SK-N-SH treated with all-trans-retinoic acid at 6 μM for 48 hours (cell line): ENCODE results near the gene DYRK1B.

Source experiments
- ARNTL ChIP-seq: fragments of 450-650 bp; formaldehyde crosslinking; IDR thresholded peaks from 2 replicates; pipeline ENCODE4 v1.5.0; 2020; ENCODE audit warnings: low read depth, mild to moderate bottlenecking, moderate library complexity, borderline replicate concordance
- CREB5 ChIP-seq: fragments of 250-450 bp; sonication (Bioruptor Pico); IDR thresholded peaks from 2 replicates; pipeline ENCODE4 v1.5.1; 2020; ENCODE audit warnings: low read depth, mild to moderate bottlenecking, moderate library complexity
- CSDC2 ChIP-seq: fragments of 250-450 bp; sonication (Bioruptor Pico); IDR thresholded peaks from 2 replicates; pipeline ENCODE4 v1.5.0; 2020; ENCODE audit warnings: mild to moderate bottlenecking, moderate library complexity
- ESRRG ChIP-seq: fragments of 250-450 bp; sonication (Bioruptor Pico); IDR thresholded peaks from 2 replicates; pipeline ENCODE4 v1.6.1; 2021; ENCODE audit warnings: mild to moderate bottlenecking
- GLIS3 ChIP-seq: fragments of 250-450 bp; sonication (Bioruptor Pico); IDR thresholded peaks from 2 replicates; pipeline ENCODE4 v1.5.0; 2020; ENCODE audit warnings: mild to moderate bottlenecking, moderate library complexity
- ISL1 ChIP-seq: fragments of 250-450 bp; sonication (Bioruptor Pico); IDR thresholded peaks from 2 replicates; pipeline ENCODE4 v2.1.2; 2022; ENCODE audit warnings: mild to moderate bottlenecking, moderate library complexity
- OSR1 ChIP-seq: fragments of 250-450 bp; sonication (Bioruptor Pico); IDR thresholded peaks from 2 replicates; pipeline ENCODE4 v1.8.0; 2022; ENCODE audit warnings: moderate library complexity, mild to moderate bottlenecking, inconsistent platforms
- TSHZ2 ChIP-seq: fragments of 250-450 bp; sonication (Bioruptor Pico); IDR thresholded peaks from 2 replicates; pipeline ENCODE4 v1.5.0; 2020; ENCODE audit warnings: mild to moderate bottlenecking, moderate library complexity
- ZNF8 ChIP-seq: fragments of 450-650 bp; formaldehyde crosslinking; IDR thresholded peaks from 2 replicates; pipeline ENCODE4 v1.5.0; 2020; ENCODE audit warnings: mild to moderate bottlenecking, moderate library complexity
- TF ChIP-seq, protein P1 (sequence below): fragments of 250-450 bp; sonication (Bioruptor Pico); IDR thresholded peaks from 2 replicates; pipeline ENCODE4 v1.8.0; 2020; ENCODE audit warnings: mild to moderate bottlenecking, moderate library complexity, borderline replicate concordance
- TF ChIP-seq, protein P2 (sequence below): fragments of 250-450 bp; sonication (Bioruptor Pico); IDR thresholded peaks from 2 replicates; pipeline ENCODE4 v1.5.1; 2021; ENCODE audit warnings: mild to moderate bottlenecking, moderate library complexity

- TF ChIP-seq, protein P1, sequence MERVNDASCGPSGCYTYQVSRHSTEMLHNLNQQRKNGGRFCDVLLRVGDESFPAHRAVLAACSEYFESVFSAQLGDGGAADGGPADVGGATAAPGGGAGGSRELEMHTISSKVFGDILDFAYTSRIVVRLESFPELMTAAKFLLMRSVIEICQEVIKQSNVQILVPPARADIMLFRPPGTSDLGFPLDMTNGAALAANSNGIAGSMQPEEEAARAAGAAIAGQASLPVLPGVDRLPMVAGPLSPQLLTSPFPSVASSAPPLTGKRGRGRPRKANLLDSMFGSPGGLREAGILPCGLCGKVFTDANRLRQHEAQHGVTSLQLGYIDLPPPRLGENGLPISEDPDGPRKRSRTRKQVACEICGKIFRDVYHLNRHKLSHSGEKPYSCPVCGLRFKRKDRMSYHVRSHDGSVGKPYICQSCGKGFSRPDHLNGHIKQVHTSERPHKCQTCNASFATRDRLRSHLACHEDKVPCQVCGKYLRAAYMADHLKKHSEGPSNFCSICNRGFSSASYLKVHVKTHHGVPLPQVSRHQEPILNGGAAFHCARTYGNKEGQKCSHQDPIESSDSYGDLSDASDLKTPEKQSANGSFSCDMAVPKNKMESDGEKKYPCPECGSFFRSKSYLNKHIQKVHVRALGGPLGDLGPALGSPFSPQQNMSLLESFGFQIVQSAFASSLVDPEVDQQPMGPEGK (CRISPR knock-in tag): no peak
- no peak for TF ChIP-seq OSR1 (CRISPR knock-in tag)
- TF ChIP-seq CREB5 (CRISPR knock-in tag): no peak
- TF ChIP-seq ARNTL (CRISPR knock-in tag): no peak
- no peak for TF ChIP-seq GLIS3 (CRISPR knock-in tag)
- no peak for TF ChIP-seq ZNF8 (CRISPR knock-in tag)
- no peak for TF ChIP-seq TSHZ2 (CRISPR knock-in tag)
- TF ChIP-seq ESRRG (CRISPR knock-in tag): no peak
- TF ChIP-seq CSDC2 (CRISPR knock-in tag): no peak
- TF ChIP-seq ISL1 (CRISPR knock-in tag): no peak
- TF ChIP-seq, protein P2, sequence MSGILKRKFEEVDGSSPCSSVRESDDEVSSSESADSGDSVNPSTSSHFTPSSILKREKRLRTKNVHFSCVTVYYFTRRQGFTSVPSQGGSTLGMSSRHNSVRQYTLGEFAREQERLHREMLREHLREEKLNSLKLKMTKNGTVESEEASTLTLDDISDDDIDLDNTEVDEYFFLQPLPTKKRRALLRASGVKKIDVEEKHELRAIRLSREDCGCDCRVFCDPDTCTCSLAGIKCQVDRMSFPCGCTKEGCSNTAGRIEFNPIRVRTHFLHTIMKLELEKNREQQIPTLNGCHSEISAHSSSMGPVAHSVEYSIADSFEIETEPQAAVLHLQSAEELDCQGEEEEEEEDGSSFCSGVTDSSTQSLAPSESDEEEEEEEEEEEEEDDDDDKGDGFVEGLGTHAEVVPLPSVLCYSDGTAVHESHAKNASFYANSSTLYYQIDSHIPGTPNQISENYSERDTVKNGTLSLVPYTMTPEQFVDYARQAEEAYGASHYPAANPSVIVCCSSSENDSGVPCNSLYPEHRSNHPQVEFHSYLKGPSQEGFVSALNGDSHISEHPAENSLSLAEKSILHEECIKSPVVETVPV: no peak
Observed at GRCh38 chr19:39825531-39826076, 8.4 kb downstream of the DYRK1B start.
